Stimulated activated CD8-positive, alpha-beta memory T cell treated with anti-CD3 and anti-CD28 coated beads, Interleukin-15, amount 100 ng/mL, for 24 hours (primary cell): ENCODE data around the gene CELSR3.
A peak's percentile ranks its signal among the peaks of the same experiment; 100 is the strongest.

Source experiments
- DNase-seq: peaks from one replicate; pipeline ENCODE4 v3.0.0-alpha.2; 2020; ENCODE audit warnings: low read depth

The CELSR3 gene

GRCh38 chr3:48656841-48657281 lies 5.8 kb downstream of the CELSR3 start:
- no peak for DNase-seq

- peak; percentile 66 for DNase-seq
Observed at GRCh38 chr3:48656061-48656840, 6.4 kb downstream of the CELSR3 start.

- no peak for DNase-seq
Observed at GRCh38 chr3:48655606-48656005, 7.1 kb downstream of the CELSR3 start.

- no peak for DNase-seq
Observed at GRCh38 chr3:48655063-48655462, 7.6 kb downstream of the CELSR3 start.

- DNase-seq = no peak
Observed at GRCh38 chr3:48652923-48653715, 9.6 kb downstream of the CELSR3 start.

- DNase-seq = no peak
Observed at GRCh38 chr3:48651771-48652170, 10.9 kb downstream of the CELSR3 start.

- DNase-seq = no peak
Observed at GRCh38 chr3:48650723-48651122, 12.0 kb downstream of the CELSR3 start.

- no peak for DNase-seq
Observed at GRCh38 chr3:48648188-48648850, 14.4 kb downstream of the CELSR3 start.

GRCh38 chr3:48647714-48648113 lies 15.0 kb downstream of the CELSR3 start:
- DNase-seq = no peak

- DNase-seq = no peak
Observed at GRCh38 chr3:48644898-48645760, 17.6 kb downstream of the CELSR3 start.

- no peak for DNase-seq
Observed at GRCh38 chr3:48642605-48643004, 20.1 kb downstream of the CELSR3 start.

- DNase-seq = no peak
Observed at GRCh38 chr3:48641396-48641795, 21.3 kb downstream of the CELSR3 start.

GRCh38 chr3:48639944-48640606 lies 22.6 kb downstream of the CELSR3 start:
- no peak for DNase-seq

GRCh38 chr3:48637305-48637704 lies 25.4 kb downstream of the CELSR3 start:
- DNase-seq = no peak

GRCh38 chr3:48636149-48636655 lies 26.5 kb downstream of the CELSR3 start:
- DNase-seq = no peak

- DNase-seq = peak; percentile 87
Observed at GRCh38 chr3:48635222-48636021, 27.3 kb downstream of the CELSR3 start, which contains the start of gene SLC26A6. SLC26A6 (minus strand) TSS chr3:48635461; CDS start chr3:48635393, 68 bp downstream.

GRCh38 chr3:48634661-48635221 lies 27.9 kb downstream of the CELSR3 start:
- no peak for DNase-seq

GRCh38 chr3:48633743-48634142 lies 28.9 kb downstream of the CELSR3 start:
- DNase-seq = no peak

GRCh38 chr3:48633256-48633655 lies 29.4 kb downstream of the CELSR3 start:
- no peak for DNase-seq
